Right renal cortex interstitium (tissue), 3 donors: Measurements from ENCODE around the gene MCOLN1. TPM values are rescaled to one million over a fixed set of nuclear protein-coding genes. Genes with fewer than 3 reads are reported as not detected.
"Not testable (repeated sequence)": the region's sequence is repeated elsewhere in the genome, so short reads cannot be mapped to it uniquely, and the experiment has no call there.

ENCODE experiments used
- DNase-seq, 3 donors: peaks; one replicate each; pipeline ENCODE4 v3.0.0-alpha.2; 2013; ENCODE audit warnings: low read depth in 3 of 3, low spot score in 2 of 3
- polyA plus RNA-seq, 3 donors: library from polyadenylated mRNA; unstranded; fragments of 120-200 nt; gene quantifications; one replicate each; pipeline ENCODE4 v1.2.1, GENCODE V29; 2013; ENCODE audit not compliant: insufficient read length in 3 of 3

Gene MCOLN1
- polyA plus RNA-seq, 3 donors: 13.5 to 15.0 (median 13.9) TPM

DNA sequence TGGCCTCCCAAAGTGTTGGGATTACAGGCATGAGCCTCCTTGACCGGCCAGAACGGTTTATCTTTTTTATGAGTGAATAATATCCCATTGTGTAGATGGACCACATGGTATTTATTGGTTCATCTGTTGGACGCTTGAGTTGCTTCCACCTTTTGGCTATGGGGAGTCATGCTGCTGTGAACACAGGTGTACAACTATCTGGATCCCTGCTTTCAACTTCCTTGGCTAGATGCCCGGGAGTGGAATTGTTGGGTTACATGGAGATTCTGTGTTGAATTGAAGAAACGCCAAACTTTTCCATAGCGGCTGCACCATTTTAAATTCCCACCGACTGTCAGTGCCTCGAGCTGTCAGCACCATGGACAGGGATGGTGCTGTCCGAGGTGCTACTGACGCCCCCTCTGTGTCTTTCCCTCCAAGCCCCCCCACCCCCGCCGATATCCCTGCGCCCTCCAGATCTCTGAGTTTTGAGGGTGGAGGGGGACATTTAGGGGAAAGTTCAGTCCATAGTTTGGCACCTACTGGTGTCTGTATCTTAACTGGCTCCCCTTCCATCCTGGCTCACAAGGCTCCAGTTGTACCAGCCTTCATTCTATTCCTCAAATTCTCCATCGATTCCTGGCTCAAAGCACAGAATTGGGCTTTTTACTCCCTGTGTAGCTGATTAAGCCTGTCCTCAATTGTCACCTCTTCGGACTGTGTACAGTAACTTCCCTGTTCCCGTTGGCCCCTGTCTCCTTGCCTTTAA is 40.4 kb downstream of the MCOLN1 start:
- no peak for DNase-seq

DNA sequence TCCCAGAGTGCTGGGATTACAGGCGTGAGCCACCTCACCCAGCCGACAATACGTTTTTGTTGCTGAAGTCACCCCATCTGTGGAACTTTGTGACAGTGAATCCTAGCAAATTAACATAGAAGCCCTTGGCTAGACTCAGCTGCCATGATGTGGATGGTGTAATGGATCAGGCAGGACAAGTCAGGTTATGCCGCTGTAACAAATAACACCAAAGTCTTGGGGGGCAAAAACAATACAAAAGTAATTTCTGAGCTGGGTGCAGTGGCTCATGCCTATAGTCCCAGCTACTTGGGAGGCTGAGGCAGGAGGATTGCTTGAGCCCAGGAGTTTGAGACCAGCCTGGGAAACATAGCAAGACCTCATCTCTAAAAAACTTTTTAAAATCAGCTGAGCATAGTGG is 42.4 kb downstream of the MCOLN1 start:
- no peak for DNase-seq

GRCh38 chr19:7565332-7565731 is 42.9 kb downstream of the MCOLN1 start:
- no peak for DNase-seq

- no peak for DNase-seq
These were observed 48.3 kb downstream of the MCOLN1 start for GRCh38 chr19:7570761-7571160.

DNA sequence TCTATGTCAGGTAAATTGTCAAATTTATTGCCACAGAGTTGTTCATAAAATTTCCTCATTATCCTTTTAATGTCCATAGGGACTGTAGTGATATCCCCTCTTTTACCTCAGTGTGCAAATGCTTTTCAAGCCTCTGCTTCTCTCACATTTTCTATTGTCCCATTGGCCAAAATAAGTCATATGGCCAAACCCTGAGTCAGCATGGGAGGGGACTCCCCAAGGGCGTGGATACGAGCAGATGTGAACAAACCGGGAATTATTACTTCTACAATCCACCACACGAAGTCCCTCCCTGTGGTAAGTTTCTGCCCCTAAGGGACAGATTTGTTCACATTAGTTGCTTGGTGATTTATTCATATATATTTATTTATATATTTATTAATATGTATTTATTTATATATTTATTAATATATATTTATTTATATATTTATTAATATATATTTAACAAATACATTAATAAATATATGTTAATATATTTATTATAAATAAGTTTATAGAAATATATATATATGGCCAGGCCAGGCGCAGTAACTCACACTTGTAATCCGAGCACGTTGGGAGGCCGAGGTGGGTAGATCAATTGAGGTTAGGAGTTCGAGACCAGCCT is 53.1 kb downstream of the MCOLN1 start:
- DNase-seq: no peak

- DNase-seq: not testable (repeated sequence)
These were observed 55.0 kb downstream of the MCOLN1 start for GRCh38 chr19:7577422-7577821.

GRCh38 chr19:7578127-7578526 is 55.7 kb downstream of the MCOLN1 start:
- no peak for DNase-seq

DNA sequence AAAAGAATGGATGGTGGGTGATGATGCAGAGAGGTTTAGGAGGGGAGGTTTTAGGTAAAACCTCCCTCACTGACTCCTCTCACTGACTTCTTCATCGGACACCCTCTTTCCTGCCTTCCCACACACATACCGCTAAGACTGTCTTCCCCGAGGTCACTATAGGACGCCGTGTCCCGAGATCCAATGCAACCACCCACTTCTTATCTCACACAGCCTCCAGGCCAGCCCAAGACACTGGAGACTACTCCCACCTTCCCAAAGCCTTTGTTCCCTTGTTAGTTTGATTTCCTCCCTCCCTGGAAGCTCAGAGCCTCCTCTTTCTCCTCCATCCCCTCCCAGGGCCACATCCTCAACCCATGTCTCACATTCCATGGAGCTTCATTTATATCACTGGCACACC is 56.8 kb downstream of the MCOLN1 start:
- no peak for DNase-seq

DNA sequence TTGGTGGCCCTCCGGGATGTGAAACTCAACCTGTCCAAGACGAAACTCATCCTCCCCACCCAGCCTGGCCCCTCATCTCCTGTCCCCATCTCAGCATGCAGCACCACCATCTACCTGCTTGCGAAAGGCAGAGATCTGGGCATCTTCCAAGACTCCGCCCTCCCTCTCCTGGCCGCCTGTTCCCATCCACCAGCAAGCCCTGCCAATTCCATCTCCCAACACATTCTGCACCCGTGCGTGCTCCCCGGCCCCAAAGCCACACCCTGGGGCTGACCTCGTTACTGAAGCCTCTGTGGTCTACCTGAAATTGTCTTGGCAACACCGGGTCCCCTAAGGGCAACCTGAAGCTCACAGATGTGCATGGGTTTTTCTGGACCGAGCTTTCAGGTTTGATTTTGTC is 60.0 kb downstream of the MCOLN1 start:
- DNase-seq: no peak

Other genes with a start within 250 kb of the MCOLN1 start
- 10 to 100 TPM; 24.8 to 29.2 (median 26.4) TPM for gene INSR, start 228.2 kb upstream of the MCOLN1 start, polyA plus RNA-seq
- gene ARHGEF18, start 173.7 kb upstream of the MCOLN1 start, polyA plus RNA-seq: 10 to 100 TPM; 22.9 to 31.3 (median 26.3) TPM
- 1 to 10 TPM; 4.7 to 6.2 (median 5.4) TPM for gene PEX11G, start 33.6 kb upstream of the MCOLN1 start, polyA plus RNA-seq
- gene ZNF358, start 6.5 kb upstream of the MCOLN1 start, polyA plus RNA-seq: 10 to 100 TPM; 28.7 to 39.8 (median 32.4) TPM
- gene PNPLA6, start 13.1 kb downstream of the MCOLN1 start, polyA plus RNA-seq: 10 to 100 TPM; 29.4 to 39.1 (median 32.5) TPM
- gene CAMSAP3, start 73.2 kb downstream of the MCOLN1 start, polyA plus RNA-seq: 10 to 100 TPM; 12.3 to 15.4 (median 12.5) TPM
- gene XAB2, start 106.9 kb downstream of the MCOLN1 start, polyA plus RNA-seq: 10 to 100 TPM; 30.3 to 35.7 (median 30.9) TPM
- 100 to 1,000 TPM; 114 to 139 (median 125) TPM for gene PET100, start 107.2 kb downstream of the MCOLN1 start, polyA plus RNA-seq
- gene PCP2, start 111.1 kb downstream of the MCOLN1 start, polyA plus RNA-seq: under 1 TPM; 0.58 to 0.83 (median 0.62) TPM
- gene STXBP2, start 114.5 kb downstream of the MCOLN1 start, polyA plus RNA-seq: 10 to 100 TPM; 60.0 to 69.0 (median 61.0) TPM
- 1 to 10 TPM in 2 of 3 donors, under 1 TPM in 1; 0.64 to 1.5 (median 1.3) TPM for gene RETN, start 146.4 kb downstream of the MCOLN1 start, polyA plus RNA-seq
- gene MCEMP1, start 154.5 kb downstream of the MCOLN1 start, polyA plus RNA-seq: under 1 TPM in 2 of 3 donors, not detected in 1; 0.10 to 0.44 TPM
- 10 to 100 TPM; 39.8 to 49.0 (median 46.4) TPM for gene TRAPPC5, start 158.2 kb downstream of the MCOLN1 start, polyA plus RNA-seq
- under 1 TPM in 1 of 3 donors, not detected in 2; 0.22 TPM for gene FCER2, start 179.5 kb downstream of the MCOLN1 start, polyA plus RNA-seq
- gene CLEC4G, start 209.5 kb downstream of the MCOLN1 start, polyA plus RNA-seq: not detected
- 1 to 10 TPM in 2 of 3 donors, under 1 TPM in 1; 0.94 to 1.4 (median 1.3) TPM for gene CD209, start 224.9 kb downstream of the MCOLN1 start, polyA plus RNA-seq
- gene CLEC4M, start 240.6 kb downstream of the MCOLN1 start, polyA plus RNA-seq: 1 to 10 TPM; 2.0 to 4.2 (median 2.1) TPM